HepG2 (cell line): Measurements from ENCODE around the gene VWA1. TPM values are rescaled to one million over a fixed set of nuclear protein-coding genes. Genes with fewer than 3 reads are reported as not detected.

Source experiments
- AGO2 ChIP-seq: fragments of 200-400 bp; formaldehyde crosslinking; optimal IDR thresholded peaks from 2 replicates; pipeline ENCODE3; 2017; ENCODE audit warnings: mild to moderate bottlenecking, low read depth, low read length, moderate library complexity
- ATM ChIP-seq: fragments of 450-650 bp; IDR thresholded peaks from 2 replicates; pipeline ENCODE4 v1.7.1; 2017; ENCODE audit warnings: mild to moderate bottlenecking, borderline replicate concordance
- GABPB1 ChIP-seq: IDR thresholded peaks from 2 replicates; pipeline ENCODE4 v1.6.1; 2016; ENCODE audit warnings: mild to moderate bottlenecking, missing genetic modification reagents, moderate library complexity, missing compliant biosample characterization
- POLR2AphosphoS5 ChIP-seq: IDR thresholded peaks from 2 replicates; pipeline ENCODE4 v1.6.1; 2012; ENCODE audit warnings: low read depth, low read length
- ZFY ChIP-seq: sonication (generic); formaldehyde crosslinking; IDR thresholded peaks from 2 replicates; pipeline ENCODE4 v1.4.0; 2020; ENCODE audit warnings: missing genetic modification reagents
- ZNF343 ChIP-seq: sonication (generic); formaldehyde crosslinking; IDR thresholded peaks from 2 replicates; pipeline ENCODE4 v1.4.0; 2020; ENCODE audit warnings: mild to moderate bottlenecking, missing genetic modification reagents
- ZNF615 ChIP-seq: sonication (generic); formaldehyde crosslinking; IDR thresholded peaks from 2 replicates; pipeline ENCODE4 v1.5.0; 2020; ENCODE audit warnings: mild to moderate bottlenecking, missing genetic modification reagents, borderline replicate concordance
- polyA plus RNA-seq, 8 experiments: library from polyadenylated mRNA; depleted of rRNA in 3 of 8; stranded (reverse) in 7 of 8; unstranded in 1 of 8; fragments of >200 nt; fragmentation: Illumina TruSeq in 4 of 8; extraction: Trizol in 4 of 8; gene quantifications; 2 replicates each; pipeline versions ENCODE4 v1.2.1 to v1.2.3, GENCODE V29; 2011 to 2016; ENCODE audit warnings: low read depth in 4 of 8, missing spikeins in 1 of 8, mixed read lengths in 1 of 8; ENCODE audit not compliant: insufficient read depth in 1 of 8
- total RNA-seq, 5 experiments: library from RNA; depleted of rRNA; stranded (reverse); fragments of >200 nt; fragmentation: Illumina TruSeq; extraction: Trizol; gene quantifications; 2 replicates each; pipeline ENCODE4 v1.2.3, GENCODE V29; 2016; ENCODE audit warnings: low read depth in 1 of 5
- TF ChIP-seq, protein P1 (sequence below): sonication (generic); formaldehyde crosslinking; IDR thresholded peaks from 2 replicates; pipeline ENCODE4 v1.4.0; 2020; ENCODE audit warnings: missing genetic modification reagents
- TF ChIP-seq, protein P2 (sequence below): sonication (generic); formaldehyde crosslinking; IDR thresholded peaks from one replicate; pipeline ENCODE4 v1.5.1; 2020; ENCODE audit warnings: mild to moderate bottlenecking, missing genetic modification reagents; ENCODE audit errors: not compliant biosample characterization

VWA1 gene
- total and polyA plus RNA-seq, 2 of the 13 experiments (the other 11 are each of a cell fraction or from before 2014, with no cell fraction given), result 40.9 to 57.5 TPM

DNA sequence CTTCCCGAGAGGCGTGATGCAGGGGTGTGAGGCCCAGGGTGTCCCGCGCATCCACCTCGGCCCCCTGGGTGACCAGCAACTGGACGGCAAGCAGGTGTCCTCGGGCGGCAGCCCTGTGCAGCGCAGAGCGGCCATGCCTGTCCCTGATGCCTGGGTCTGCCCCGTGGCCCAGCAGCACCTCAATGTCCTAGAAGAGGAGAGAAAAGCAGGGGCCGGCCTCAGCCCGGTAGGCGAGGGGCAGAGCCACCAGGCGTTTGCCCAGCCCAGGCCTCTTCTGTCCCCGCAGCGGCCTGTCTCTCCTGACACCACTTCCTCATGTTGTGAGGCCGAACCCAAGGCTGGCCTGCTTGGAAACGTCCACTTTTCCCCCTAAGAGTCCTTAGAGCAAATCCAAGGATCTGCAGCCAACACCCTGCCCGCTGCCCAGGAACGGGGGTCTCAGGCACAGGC, 16.1 kb upstream of the VWA1 start (continued):
- TF ChIP-seq, protein P1, sequence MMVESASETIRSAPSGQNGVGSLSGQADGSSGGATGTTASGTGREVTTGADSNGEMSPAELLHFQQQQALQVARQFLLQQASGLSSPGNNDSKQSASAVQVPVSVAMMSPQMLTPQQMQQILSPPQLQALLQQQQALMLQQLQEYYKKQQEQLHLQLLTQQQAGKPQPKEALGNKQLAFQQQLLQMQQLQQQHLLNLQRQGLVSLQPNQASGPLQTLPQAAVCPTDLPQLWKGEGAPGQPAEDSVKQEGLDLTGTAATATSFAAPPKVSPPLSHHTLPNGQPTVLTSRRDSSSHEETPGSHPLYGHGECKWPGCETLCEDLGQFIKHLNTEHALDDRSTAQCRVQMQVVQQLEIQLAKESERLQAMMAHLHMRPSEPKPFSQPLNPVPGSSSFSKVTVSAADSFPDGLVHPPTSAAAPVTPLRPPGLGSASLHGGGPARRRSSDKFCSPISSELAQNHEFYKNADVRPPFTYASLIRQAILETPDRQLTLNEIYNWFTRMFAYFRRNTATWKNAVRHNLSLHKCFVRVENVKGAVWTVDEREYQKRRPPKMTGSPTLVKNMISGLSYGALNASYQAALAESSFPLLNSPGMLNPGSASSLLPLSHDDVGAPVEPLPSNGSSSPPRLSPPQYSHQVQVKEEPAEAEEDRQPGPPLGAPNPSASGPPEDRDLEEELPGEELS (CRISPR knock-in tag), result no peak
- TF ChIP-seq ATM (no peak), GABPB1 (CRISPR knock-in tag) (peak; percentile 29; the same call in 1 of the 2 replicates), AGO2 (peak; percentile 45), ZNF615 (CRISPR knock-in tag) (no peak), ZNF343 (CRISPR knock-in tag) (0 out of 2 replicates have a peak, but pooled peaks have one; percentile 44), ZFY (CRISPR knock-in tag) (0 out of 2 replicates have a peak, but pooled peaks have one; percentile 10), POLR2AphosphoS5 (no peak)
- TF ChIP-seq, protein P2, sequence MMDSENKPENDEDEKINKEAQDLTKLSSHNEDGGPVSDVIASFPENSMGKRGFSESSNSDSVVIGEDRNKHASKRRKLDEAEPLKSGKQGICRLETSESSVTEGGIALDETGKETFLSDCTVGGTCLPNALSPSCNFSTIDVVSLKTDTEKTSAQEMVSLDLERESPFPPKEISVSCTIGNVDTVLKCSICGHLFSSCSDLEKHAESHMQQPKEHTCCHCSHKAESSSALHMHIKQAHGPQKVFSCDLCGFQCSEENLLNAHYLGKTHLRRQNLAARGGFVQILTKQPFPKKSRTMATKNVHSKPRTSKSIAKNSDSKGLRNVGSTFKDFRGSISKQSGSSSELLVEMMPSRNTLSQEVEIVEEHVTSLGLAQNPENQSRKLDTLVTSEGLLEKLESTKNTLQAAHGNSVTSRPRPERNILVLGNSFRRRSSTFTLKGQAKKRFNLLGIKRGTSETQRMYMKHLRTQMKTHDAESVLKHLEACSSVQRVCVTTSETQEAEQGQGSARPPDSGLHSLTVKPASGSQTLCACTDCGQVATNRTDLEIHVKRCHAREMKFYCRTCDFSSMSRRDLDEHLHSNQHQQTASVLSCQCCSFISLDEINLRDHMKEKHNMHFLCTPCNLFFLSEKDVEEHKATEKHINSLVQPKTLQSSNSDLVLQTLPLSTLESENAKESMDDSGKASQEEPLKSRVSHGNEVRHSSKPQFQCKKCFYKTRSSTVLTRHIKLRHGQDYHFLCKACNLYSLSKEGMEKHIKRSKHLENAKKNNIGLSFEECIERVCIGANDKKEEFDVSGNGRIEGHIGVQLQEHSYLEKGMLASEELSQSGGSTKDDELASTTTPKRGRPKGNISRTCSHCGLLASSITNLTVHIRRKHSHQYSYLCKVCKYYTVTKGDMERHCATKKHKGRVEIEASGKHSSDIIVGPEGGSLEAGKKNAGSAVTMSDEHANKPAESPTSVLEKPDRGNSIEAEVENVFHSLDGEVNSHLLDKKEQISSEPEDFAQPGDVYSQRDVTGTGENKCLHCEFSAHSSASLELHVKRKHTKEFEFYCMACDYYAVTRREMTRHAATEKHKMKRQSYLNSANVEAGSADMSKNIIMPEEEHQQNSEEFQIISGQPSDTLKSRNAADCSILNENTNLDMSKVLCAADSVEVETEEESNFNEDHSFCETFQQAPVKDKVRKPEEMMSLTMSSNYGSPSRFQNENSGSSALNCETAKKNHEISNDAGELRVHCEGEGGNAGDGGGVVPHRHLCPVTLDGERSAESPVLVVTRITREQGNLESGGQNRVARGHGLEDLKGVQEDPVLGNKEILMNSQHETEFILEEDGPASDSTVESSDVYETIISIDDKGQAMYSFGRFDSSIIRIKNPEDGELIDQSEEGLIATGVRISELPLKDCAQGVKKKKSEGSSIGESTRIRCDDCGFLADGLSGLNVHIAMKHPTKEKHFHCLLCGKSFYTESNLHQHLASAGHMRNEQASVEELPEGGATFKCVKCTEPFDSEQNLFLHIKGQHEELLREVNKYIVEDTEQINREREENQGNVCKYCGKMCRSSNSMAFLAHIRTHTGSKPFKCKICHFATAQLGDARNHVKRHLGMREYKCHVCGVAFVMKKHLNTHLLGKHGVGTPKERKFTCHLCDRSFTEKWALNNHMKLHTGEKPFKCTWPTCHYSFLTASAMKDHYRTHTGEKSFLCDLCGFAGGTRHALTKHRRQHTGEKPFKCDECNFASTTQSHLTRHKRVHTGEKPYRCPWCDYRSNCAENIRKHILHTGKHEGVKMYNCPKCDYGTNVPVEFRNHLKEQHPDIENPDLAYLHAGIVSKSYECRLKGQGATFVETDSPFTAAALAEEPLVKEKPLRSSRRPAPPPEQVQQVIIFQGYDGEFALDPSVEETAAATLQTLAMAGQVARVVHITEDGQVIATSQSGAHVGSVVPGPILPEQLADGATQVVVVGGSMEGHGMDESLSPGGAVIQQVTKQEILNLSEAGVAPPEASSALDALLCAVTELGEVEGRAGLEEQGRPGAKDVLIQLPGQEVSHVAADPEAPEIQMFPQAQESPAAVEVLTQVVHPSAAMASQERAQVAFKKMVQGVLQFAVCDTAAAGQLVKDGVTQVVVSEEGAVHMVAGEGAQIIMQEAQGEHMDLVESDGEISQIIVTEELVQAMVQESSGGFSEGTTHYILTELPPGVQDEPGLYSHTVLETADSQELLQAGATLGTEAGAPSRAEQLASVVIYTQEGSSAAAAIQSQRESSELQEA (CRISPR knock-in tag), result peak; percentile 51
